HL-60 (cell line): ENCODE data around the gene DEDD.

Experiments used
- GABPA ChIP-seq: IDR thresholded peaks from 2 replicates; pipeline ENCODE4 v1.6.1; 2012; ENCODE audit warnings: low read depth
- POLR2AphosphoS5 ChIP-seq: IDR thresholded peaks from 2 replicates; pipeline ENCODE4 v1.6.1; 2012; ENCODE audit warnings: low read depth
- TF ChIP-seq, protein P1 (sequence below): IDR thresholded peaks from one replicate; pipeline ENCODE4 v1.5.1; 2011; ENCODE audit warnings: low read length, control low read depth, inconsistent platforms; ENCODE audit not compliant: insufficient read depth

DNA sequence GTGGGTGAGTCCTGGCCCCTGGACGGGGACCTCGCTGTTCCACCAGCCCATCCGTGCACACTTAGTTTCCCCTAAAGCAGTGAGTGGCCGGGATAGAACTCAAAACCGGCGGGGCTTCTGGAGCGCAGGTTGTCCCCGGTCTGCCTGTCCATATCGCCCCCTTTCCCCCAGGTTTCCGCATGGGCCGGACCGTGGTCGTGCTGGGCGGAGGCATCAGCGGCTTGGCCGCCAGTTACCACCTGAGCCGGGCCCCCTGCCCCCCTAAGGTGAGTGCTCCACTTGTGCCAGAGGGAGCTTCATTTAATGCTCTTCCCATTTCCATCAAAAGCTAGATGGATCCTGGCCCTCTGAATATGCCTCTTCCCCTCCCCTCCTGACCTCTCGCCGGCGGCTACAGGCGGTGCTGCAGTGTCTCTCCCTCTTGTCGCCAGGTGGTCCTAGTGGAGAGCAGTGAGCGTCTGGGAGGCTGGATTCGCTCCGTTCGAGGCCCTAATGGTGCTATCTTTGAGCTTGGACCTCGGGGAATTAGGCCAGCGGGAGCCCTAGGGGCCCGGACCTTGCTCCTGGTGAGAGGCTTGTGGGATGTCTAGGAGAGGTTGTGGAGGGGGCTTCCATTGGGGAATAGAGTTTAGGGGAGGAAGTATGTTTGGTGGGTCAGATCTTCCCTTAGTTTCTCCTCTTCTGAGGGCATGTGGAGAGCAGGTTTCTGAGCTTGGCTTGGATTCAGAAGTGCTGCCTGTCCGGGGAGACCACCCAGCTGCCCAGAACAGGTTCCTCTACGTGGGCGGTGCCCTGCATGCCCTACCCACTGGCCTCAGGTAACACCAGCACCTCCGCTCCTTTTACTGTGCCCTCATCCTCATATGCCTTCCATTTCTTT lies 34.4 kb upstream of the DEDD start:
- TF ChIP-seq, protein P1, sequence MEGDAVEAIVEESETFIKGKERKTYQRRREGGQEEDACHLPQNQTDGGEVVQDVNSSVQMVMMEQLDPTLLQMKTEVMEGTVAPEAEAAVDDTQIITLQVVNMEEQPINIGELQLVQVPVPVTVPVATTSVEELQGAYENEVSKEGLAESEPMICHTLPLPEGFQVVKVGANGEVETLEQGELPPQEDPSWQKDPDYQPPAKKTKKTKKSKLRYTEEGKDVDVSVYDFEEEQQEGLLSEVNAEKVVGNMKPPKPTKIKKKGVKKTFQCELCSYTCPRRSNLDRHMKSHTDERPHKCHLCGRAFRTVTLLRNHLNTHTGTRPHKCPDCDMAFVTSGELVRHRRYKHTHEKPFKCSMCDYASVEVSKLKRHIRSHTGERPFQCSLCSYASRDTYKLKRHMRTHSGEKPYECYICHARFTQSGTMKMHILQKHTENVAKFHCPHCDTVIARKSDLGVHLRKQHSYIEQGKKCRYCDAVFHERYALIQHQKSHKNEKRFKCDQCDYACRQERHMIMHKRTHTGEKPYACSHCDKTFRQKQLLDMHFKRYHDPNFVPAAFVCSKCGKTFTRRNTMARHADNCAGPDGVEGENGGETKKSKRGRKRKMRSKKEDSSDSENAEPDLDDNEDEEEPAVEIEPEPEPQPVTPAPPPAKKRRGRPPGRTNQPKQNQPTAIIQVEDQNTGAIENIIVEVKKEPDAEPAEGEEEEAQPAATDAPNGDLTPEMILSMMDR = no peak
- no peak for TF ChIP-seq GABPA
- TF ChIP-seq POLR2AphosphoS5 = no peak
